Cardiac fibroblast (primary cell): ENCODE results near the gene MCM5.

Experiments
- DNase-seq, 2 donors: peaks; one replicate each; pipeline versions ENCODE4 v3.0.0 to v3.0.0-alpha.2; 2010; ENCODE audit warnings: low read depth in 2 of 2
- H3K4me3 ChIP-seq, 2 donors: replicated peaks in 1 of 2; 1 replicate in 1 of 2; 2 replicates in 1 of 2; pipeline ENCODE4 v1.5.1; 2011; ENCODE audit warnings: low read depth in 2 of 2, low read length in 2 of 2, mild to moderate bottlenecking in 2 of 2, moderate library complexity in 1 of 2
- TF ChIP-seq, protein P1 (sequence below): IDR thresholded peaks from one replicate; pipeline ENCODE4 v1.5.1; 2011; ENCODE audit warnings: low read depth, mild to moderate bottlenecking, low read length, inconsistent platforms

The MCM5 gene

DNA sequence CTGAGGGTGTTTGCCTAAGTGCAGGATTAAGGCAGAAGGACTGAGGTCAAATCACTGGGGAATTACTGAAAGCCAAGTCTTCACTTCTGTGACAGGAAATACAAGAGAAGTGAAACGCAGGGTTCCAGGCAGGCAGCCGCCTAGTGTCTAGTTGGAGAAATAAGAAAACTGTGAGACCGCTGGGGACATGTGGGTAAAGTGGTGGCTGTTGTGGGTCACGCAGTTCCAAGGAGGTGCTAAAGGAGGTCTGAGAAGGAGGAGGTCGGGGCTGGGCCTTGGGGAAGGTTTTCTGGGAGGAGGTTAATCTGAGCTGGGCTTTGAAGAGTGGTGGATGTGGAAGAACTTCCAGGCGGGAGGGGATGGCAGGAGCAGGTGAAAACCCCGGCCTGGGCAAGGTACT lies 11.2 kb downstream of the MCM5 start:
- no peak overlapping the region for H3K4me3 ChIP-seq
- no peak for DNase-seq
- TF ChIP-seq, protein P1, sequence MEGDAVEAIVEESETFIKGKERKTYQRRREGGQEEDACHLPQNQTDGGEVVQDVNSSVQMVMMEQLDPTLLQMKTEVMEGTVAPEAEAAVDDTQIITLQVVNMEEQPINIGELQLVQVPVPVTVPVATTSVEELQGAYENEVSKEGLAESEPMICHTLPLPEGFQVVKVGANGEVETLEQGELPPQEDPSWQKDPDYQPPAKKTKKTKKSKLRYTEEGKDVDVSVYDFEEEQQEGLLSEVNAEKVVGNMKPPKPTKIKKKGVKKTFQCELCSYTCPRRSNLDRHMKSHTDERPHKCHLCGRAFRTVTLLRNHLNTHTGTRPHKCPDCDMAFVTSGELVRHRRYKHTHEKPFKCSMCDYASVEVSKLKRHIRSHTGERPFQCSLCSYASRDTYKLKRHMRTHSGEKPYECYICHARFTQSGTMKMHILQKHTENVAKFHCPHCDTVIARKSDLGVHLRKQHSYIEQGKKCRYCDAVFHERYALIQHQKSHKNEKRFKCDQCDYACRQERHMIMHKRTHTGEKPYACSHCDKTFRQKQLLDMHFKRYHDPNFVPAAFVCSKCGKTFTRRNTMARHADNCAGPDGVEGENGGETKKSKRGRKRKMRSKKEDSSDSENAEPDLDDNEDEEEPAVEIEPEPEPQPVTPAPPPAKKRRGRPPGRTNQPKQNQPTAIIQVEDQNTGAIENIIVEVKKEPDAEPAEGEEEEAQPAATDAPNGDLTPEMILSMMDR: no peak

DNA sequence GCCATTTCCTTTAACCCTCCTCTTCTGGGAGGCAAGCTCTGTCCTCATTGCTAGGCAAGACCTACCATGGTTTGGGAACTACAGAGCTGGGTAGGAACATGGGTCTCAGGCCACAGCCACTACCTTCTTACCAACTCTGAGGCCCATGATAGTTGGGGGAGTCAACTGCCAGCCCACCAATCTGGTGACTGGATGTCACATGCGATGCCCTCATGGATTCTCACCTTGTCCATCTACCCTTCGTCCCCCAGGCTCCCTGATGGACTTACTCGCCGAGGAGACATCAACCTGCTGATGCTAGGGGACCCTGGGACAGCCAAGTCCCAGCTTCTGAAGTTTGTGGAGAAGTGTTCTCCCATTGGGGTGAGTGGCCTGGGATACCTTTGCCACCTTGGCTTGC lies 13.7 kb downstream of the MCM5 start:
- TF ChIP-seq, protein P1: no peak
- DNase-seq: no peak
- H3K4me3 ChIP-seq: no peak overlapping the region

DNA sequence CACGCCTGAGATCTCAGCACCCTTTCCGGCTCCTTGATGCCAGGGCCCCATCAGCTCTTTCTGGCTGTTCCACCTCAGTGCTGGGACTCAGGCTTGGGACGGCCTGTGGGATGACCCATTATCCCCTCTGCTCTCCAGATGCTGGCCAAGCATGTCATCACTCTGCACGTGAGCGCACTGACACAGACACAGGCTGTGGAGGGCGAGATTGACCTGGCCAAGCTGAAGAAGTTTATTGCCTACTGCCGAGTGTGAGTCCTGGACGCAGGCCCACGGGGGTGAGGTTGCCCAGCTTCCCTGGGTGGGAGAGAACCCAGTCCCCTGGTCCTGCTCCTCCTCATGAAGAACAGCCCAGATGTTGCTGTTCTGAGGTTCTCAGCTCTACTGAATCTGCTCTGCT lies 17.7 kb downstream of the MCM5 start:
- DNase-seq: no peak
- TF ChIP-seq, protein P1: no peak
- no peak overlapping the region for H3K4me3 ChIP-seq

DNA sequence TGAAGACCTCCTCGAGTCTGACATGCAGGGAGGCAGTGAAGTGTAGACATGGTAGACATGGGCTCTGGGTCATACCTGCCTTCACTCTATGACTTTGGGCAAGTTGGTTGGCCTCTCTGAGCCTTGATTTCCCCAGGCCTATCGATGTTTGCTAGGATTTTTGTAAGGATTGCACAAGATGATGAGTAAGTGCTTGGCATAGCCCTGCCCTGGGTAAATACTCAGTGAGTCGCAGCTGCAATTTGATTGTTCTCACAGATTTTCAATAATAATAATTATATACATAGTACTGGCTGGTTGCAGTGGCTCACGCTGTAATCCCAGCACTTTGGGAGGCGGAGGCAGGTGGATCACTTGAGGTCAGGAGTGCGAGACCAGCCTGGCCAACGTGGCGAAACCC lies 18.1 kb downstream of the MCM5 start:
- H3K4me3 ChIP-seq: no peak overlapping the region
- peak; percentile 37 to 42 for DNase-seq
- TF ChIP-seq, protein P1: no peak

DNA sequence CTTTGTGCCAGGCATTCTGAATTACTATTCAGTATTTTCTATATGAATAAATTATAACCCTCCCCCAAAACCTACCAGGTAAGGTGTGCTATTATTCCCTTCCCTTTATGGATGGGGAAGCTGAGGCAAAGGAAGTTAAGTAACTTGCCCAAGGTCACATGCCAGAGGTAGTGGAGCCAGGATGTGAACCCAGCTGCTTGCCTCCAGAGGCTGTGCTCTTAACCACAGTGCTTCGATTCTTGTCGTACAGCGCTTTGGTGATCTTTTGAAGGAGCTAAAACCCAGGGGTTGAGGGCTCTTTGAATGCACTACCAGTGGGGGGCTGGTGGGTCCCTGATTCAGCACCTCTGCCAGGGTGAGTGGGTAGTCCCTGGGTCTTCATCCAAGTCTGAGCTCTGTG lies 18.8 kb downstream of the MCM5 start:
- TF ChIP-seq, protein P1: no peak
- DNase-seq: no peak
- no peak overlapping the region for H3K4me3 ChIP-seq

DNA sequence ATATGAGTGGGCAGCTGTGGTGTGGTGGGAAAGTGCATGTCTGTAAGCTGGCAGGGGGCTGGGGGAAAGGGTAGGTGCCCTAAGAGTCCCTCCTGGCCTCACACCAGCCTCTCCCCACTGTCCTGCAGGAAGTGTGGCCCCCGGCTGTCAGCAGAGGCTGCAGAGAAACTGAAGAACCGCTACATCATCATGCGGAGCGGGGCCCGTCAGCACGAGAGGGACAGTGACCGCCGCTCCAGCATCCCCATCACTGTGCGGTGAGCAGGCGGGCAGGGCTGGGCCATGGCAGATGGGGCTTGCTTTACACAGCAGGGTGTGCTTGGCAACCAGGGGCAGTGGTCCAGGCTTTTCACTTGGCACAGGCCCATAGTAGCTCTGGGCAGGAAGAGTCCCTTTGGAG lies 19.8 kb downstream of the MCM5 start:
- no peak for DNase-seq
- no peak overlapping the region for H3K4me3 ChIP-seq
- TF ChIP-seq, protein P1: no peak

DNA sequence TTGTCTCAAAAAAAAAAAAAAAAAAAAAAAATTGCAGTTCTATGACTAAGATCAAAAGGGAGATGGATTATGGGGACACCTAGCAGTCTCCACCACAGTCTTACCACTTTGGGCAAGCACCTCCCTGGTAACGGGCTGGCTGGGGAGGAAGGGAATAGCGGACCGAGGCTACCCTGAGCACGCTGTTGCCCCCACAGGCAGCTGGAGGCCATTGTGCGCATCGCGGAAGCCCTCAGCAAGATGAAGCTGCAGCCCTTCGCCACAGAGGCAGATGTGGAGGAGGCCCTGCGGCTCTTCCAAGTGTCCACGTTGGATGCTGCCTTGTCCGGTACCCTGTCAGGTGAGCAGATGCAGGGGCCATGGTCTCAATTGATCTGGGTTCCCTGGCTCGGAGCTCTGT lies 21.2 kb downstream of the MCM5 start:
- TF ChIP-seq, protein P1: no peak
- DNase-seq: no peak
- H3K4me3 ChIP-seq: no peak overlapping the region
